Testis (tissue), 3 donors: ENCODE data around the gene TNPO2. TPM values are rescaled to one million over a fixed set of nuclear protein-coding genes. Genes with fewer than 3 reads are reported as not detected.

Experiments
- DNase-seq: peaks from one replicate; pipeline ENCODE4 v3.0.0-alpha.2; 2019
- H3K27ac ChIP-seq, 2 donors: fragments of 200-600 bp; sonication (generic); one replicate each; pipeline ENCODE4 v1.5.1; 2019
- H3K27me3 ChIP-seq: fragments of 200-600 bp; sonication (generic); one replicate; pipeline ENCODE4 v1.5.1; 2019
- H3K36me3 ChIP-seq: fragments of 200-600 bp; sonication (generic); one replicate; pipeline ENCODE4 v1.5.1; 2017; ENCODE audit warnings: low read depth; ENCODE audit errors: missing control alignments
- H3K4me1 ChIP-seq: fragments of 200-600 bp; sonication (generic); one replicate; pipeline ENCODE4 v1.5.1; 2019
- H3K4me3 ChIP-seq, 2 donors: fragments of 200-600 bp; sonication (generic); one replicate each; pipeline ENCODE4 v1.5.1; 2017 to 2019
- H3K9me3 ChIP-seq: fragments of 200-600 bp; sonication (generic); one replicate; pipeline ENCODE4 v1.5.1; 2017
- POLR2A ChIP-seq: fragments of 450-650 bp; IDR thresholded peaks from one replicate; pipeline ENCODE4 v1.6.1; 2017; ENCODE audit warnings: antibody characterized with exemption, mild to moderate bottlenecking, moderate library complexity
- WGBS, 2 donors: methylation state at CpG; one replicate each; pipeline ENCODE4 v1.1.5; 2018; 5-methylcytosine and 5-hydroxymethylcytosine counted together
- intact Hi-C: fragments of 100-400 bp; cut with DNase I; formaldehyde crosslinking; loops from one replicate; pipeline ENCODE4 v1.15.1; 2023; ENCODE audit warnings: low total_unique reads
- polyA plus RNA-seq: library from polyadenylated mRNA; stranded (reverse); fragments of 350-450 nt; fragmentation: Illumina TruSeq; extraction: RNeasy Lipid Tissue Mini Kit (QIAGEN cat#74804); gene quantifications from one replicate; pipeline ENCODE4 v1.2.3, GENCODE V29; 2014; ENCODE audit warnings: low read depth, low replicate concordance; ENCODE audit not compliant: insufficient read depth
- total RNA-seq, 2 donors: library from RNA; depleted of rRNA; stranded (reverse); fragments of >200 nt; gene quantifications; one replicate each; pipeline ENCODE4 v1.2.3, GENCODE V29; 2016
- TF ChIP-seq, protein P1 (sequence below), 3 experiments: fragments of 450-650 bp in 2 of 3; fragments of 200-600 bp in 1 of 3; sonication (generic) in 1 of 3; IDR thresholded peaks; one replicate each; pipeline ENCODE4 v1.5.1; 2016 to 2019; ENCODE audit warnings: antibody characterized with exemption in 3 of 3, mild to moderate bottlenecking in 2 of 3, moderate library complexity in 1 of 3

TNPO2 gene
- total and polyA plus RNA-seq, 3 donors from 2014 or later: 103 to 129 (median 110) TPM

- TF ChIP-seq POLR2A: no peak
- TF ChIP-seq, protein P1, sequence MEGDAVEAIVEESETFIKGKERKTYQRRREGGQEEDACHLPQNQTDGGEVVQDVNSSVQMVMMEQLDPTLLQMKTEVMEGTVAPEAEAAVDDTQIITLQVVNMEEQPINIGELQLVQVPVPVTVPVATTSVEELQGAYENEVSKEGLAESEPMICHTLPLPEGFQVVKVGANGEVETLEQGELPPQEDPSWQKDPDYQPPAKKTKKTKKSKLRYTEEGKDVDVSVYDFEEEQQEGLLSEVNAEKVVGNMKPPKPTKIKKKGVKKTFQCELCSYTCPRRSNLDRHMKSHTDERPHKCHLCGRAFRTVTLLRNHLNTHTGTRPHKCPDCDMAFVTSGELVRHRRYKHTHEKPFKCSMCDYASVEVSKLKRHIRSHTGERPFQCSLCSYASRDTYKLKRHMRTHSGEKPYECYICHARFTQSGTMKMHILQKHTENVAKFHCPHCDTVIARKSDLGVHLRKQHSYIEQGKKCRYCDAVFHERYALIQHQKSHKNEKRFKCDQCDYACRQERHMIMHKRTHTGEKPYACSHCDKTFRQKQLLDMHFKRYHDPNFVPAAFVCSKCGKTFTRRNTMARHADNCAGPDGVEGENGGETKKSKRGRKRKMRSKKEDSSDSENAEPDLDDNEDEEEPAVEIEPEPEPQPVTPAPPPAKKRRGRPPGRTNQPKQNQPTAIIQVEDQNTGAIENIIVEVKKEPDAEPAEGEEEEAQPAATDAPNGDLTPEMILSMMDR (IDR thresholded peaks at IDR 0.05): no peak
- Histone ChIP-seq H3K4me1 (peaks cover 32% of the 10 kb centered on the region), H3K27me3 (no peaks in the 10 kb centered on the region), H3K27ac (peak overlapping the region in 1 of 2 donors; percentile 93), H3K9me3 (no peaks in the 10 kb centered on the region), H3K36me3 (no peaks in the 10 kb centered on the region), H3K4me3 (peak overlapping the region; percentile 87 to 91)
- no peak for DNase-seq
- intact Hi-C loops: no loop called here
- 27 to 41% methylated on average over 11 to 26 of the region's 26 CpGs for WGBS, 2 donors
These were observed 53.4 kb downstream of the TNPO2 start for GRCh38 chr19:12670159-12670928.

- H3K36me3 ChIP-seq: no peaks in the 10 kb centered on the region
- peak overlapping the region; percentile 93 for H3K27ac ChIP-seq
- peaks cover 32% of the 10 kb centered on the region for H3K4me1 ChIP-seq
These were observed 54.2 kb downstream of the TNPO2 start for GRCh38 chr19:12669270-12670158.

DNA sequence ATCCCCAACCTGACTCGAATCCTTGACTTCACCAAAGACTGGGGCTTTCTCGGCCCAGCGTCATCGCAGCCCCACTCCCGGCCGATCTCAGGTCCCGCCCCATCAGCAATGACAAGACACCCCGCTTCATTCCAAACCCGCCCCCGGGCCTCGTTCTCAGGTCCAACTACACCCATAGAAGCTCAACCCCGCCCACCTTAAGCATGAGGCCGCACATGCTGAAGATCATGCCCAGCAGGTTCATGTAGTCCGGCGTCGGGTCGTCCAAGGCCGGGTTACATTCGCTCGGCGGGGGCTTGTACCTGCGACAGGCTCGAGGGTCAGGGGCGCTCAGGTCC lies 54.8 kb downstream of the TNPO2 start:
- peak; percentile 80 for DNase-seq
- Histone ChIP-seq H3K9me3 (no peaks in the 10 kb centered on the region), H3K4me1 (peaks cover 32% of the 10 kb centered on the region), H3K36me3 (no peaks in the 10 kb centered on the region), H3K27me3 (no peaks in the 10 kb centered on the region), H3K27ac (peak overlapping the region; percentile 93), H3K4me3 (peak overlapping the region; percentile 87 to 91)
- 0% methylated on average over 6 to 24 of the region's 24 CpGs for WGBS, 2 donors
- intact Hi-C loops: no loop called here
- TF ChIP-seq, protein P1 (IDR thresholded peaks at IDR 0.05): no peak
- no peak for TF ChIP-seq POLR2A

More at GRCh38 chr19:12669270-12670158, 54.2 kb downstream of the TNPO2 start:
- Histone ChIP-seq H3K4me3 (peak overlapping the region; percentile 87 to 91), H3K27me3 (no peaks in the 10 kb centered on the region), H3K9me3 (no peaks in the 10 kb centered on the region)
- peak; percentile 89 for DNase-seq
- 0 to 1% methylated on average over 28 to 63 of the region's 64 CpGs for WGBS, 2 donors
- intact Hi-C loops: no loop called here
- no peak for TF ChIP-seq POLR2A
- TF ChIP-seq, protein P1 (IDR thresholded peaks at IDR 0.05): peak in 1 of 3 experiments; percentile 2

DNA sequence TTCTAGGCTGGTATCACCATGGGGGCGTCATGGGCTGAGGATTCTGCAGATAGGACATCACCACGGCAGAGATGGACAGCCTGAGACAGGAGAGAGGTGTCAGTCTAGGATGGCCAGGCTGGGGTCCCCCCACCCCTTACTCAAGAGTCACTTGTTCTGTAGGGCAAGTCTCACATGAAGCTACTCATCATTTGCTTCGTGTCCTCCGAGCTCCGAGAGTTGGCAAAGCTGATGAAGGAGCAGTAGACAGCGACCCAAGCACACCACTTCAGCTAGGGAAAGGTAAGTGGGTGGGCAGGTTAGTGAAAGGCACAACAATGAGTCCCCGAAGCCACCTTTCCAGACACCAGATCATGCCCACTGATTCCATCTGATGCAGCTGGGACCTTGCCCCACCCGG lies 55.4 kb downstream of the TNPO2 start:
- no peaks in the 10 kb centered on the region for H3K27me3 ChIP-seq
- peaks cover 32% of the 10 kb centered on the region for H3K4me1 ChIP-seq
- no peak for TF ChIP-seq POLR2A
- TF ChIP-seq, protein P1 (IDR thresholded peaks at IDR 0.05): no peak
- intact Hi-C loops: no loop called here
- H3K9me3 ChIP-seq: no peaks in the 10 kb centered on the region
- WGBS, 2 donors: 36 to 64% methylated on average over 8 of the region's 8 CpGs
- H3K4me3 ChIP-seq: peak overlapping the region; percentile 87 to 91
- H3K27ac ChIP-seq: peak overlapping the region; percentile 93
- no peaks in the 10 kb centered on the region for H3K36me3 ChIP-seq
- DNase-seq: no peak
